Spleen (tissue), 7 donors: ENCODE data around the gene SPEM2.

Experiments
- CTCF ChIP-seq, 11 experiments: fragments of 200-600 bp in 7 of 11; fragments of 450-650 bp in 4 of 11; sonication (generic) in 4 of 11; IDR thresholded peaks in 8 of 11; conservative IDR thresholded peaks in 3 of 11; 1 replicate in 7 of 11; 2 replicates in 4 of 11; pipeline versions ENCODE4 v1.4.0 to v1.8.0; 2016 to 2021; ENCODE audit warnings: antibody characterized with exemption in 11 of 11, inconsistent platforms in 4 of 11, mild to moderate bottlenecking in 1 of 11
- POLR2A ChIP-seq, 3 donors: fragments of 450-650 bp; IDR thresholded peaks; one replicate each; pipeline ENCODE4 v1.5.1; 2017; ENCODE audit warnings: antibody characterized with exemption in 3 of 3, mild to moderate bottlenecking in 1 of 3
- donor health status: DM: no; HTN: no; CAD: no; lungs with moderate emphysema.
- donor health status: DM: no; HTN: no; CAD: no.
- donor health status: DM: no; HTN: no; CAD: no.

GRCh38 chr17:7464081-7464480, 38.7 kb downstream of the SPEM2 start:
- no peak for TF ChIP-seq POLR2A (IDR thresholded peaks at IDR 0.05)
- no peak for TF ChIP-seq CTCF (IDR thresholded peaks at IDR 0.05 in 8 of 11, conservative IDR thresholded peaks at IDR 0.05 in 3 of 11)
